ENCODE measurements around the gene DLG5. TPM values are rescaled to one million over a fixed set of nuclear protein-coding genes. Genes with fewer than 3 reads are reported as not detected.
"Not testable (repeated sequence)": the region's sequence is repeated elsewhere in the genome, so short reads cannot be mapped to it uniquely, and the experiment has no call there.

Gene DLG5
- polyA plus RNA-seq, 4 donors, result 34.0 to 53.8 (median 43.0) TPM

DNA sequence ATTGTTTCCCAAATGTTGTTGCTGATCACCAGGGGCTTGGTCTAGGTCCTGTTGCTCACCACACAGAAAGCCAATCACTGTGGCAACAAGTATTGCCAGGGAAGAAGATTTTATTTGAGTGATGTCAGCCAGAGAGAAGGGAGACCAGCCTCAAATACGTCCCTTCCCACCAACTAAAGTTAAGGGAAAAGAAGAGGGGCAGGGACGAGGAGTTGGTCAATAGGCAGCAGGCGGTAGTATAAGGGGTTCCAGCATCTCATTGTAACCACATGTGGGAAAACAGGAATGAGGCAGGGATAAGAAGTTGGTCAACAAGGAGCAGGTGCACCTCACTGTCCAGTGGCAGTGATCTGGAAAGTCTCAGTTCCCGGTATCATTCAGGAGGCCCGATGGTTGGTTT is 150.1 kb downstream of the DLG5 start:
- no peak for DNase-seq (ENCODE audit: low read depth in 4 of 4, low spot score in 2 of 4)

DNA sequence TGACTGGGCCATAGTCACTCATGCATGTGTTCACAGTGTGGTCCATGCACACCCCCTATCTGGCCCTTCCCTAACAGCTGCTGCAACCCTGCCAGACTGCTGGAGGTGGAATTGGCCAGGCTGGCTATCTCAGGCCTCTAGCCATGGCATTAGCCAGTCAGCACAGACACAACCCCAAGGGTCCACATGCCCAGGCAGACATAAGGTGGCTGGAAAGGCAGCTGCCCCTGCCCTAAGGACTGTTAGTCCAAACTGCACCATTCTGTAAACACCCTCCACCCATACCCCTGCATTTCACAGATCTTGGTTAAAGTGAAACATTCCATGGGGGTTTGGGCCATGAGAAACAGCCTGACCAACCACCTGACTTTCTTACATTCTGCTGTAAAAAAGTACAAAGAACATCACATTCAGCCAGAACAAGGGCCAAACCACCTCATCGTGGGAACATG is 151.6 kb downstream of the DLG5 start:
- no peak for DNase-seq (ENCODE audit: low read depth in 4 of 4, low spot score in 2 of 4)

GRCh38 chr10:77773631-77774426 is 152.7 kb downstream of the DLG5 start:
- peak in 1 of 4 donors; percentile 18 for DNase-seq (ENCODE audit: low read depth in 4 of 4, low spot score in 2 of 4)

GRCh38 chr10:77772852-77773600 is 153.5 kb downstream of the DLG5 start:
- not testable (repeated sequence) for DNase-seq (ENCODE audit: low read depth in 4 of 4, low spot score in 2 of 4)

- no peak for DNase-seq (ENCODE audit: low read depth in 4 of 4, low spot score in 2 of 4)
Measured at GRCh38 chr10:77771851-77772250, 154.7 kb downstream of the DLG5 start.

GRCh38 chr10:77771450-77771849 is 155.1 kb downstream of the DLG5 start:
- DNase-seq (ENCODE audit: low read depth in 4 of 4, low spot score in 2 of 4), result no peak

GRCh38 chr10:77770868-77771175 is 155.7 kb downstream of the DLG5 start:
- DNase-seq (ENCODE audit: low read depth in 4 of 4, low spot score in 2 of 4), result no peak

DNA sequence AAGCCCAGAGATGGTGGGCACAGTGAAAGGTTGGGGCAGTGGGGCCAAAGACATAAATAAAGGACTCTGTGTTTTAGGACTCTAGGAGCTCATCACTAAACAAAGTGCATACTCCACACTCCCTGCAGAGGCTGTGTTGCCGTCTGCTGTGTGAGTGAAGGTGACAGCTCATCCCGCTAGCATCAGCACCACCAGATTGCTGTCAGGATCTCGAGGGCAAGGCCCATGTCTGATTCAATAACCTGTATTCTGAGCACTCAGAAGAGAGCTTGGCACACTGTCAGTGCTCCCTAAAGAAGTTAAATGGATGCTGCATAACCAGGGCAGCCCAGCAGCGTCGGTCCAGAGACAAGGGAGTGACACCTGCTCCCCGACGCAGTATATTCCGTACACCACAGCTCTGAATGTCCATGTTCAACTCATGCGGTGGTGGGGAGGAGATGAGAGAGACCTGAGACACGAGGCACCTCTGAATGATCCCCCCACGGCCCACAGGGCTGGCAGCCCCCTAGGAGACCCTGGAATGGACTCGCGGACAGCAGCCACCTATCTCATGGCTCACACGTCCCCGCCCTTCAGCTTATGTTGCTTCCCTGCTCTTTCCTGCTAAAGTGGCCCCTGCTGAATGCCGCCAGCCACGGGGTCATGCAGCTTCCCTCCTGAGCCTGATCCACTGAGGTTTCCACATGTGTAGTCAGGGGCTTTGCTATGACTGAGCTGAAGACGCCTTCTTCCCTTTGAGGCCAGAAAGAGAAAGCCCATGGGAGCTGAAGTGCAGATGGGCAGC is 156.3 kb downstream of the DLG5 start:
- no peak for DNase-seq (ENCODE audit: low read depth in 4 of 4, low spot score in 2 of 4)

- no peak for DNase-seq (ENCODE audit: low read depth in 4 of 4, low spot score in 2 of 4)
Measured at GRCh38 chr10:77768039-77768438, 158.5 kb downstream of the DLG5 start.

- no peak for DNase-seq (ENCODE audit: low read depth in 4 of 4, low spot score in 2 of 4)
Measured at GRCh38 chr10:77763453-77764430, 162.8 kb downstream of the DLG5 start.

- not testable (repeated sequence) for DNase-seq (ENCODE audit: low read depth in 4 of 4, low spot score in 2 of 4)
Measured at GRCh38 chr10:77758406-77758805, 168.1 kb downstream of the DLG5 start.

- peak in 1 of 4 donors; percentile 43 for DNase-seq (ENCODE audit: low read depth in 4 of 4, low spot score in 2 of 4)
Measured at GRCh38 chr10:77756319-77757232, 170.0 kb downstream of the DLG5 start.

DNA sequence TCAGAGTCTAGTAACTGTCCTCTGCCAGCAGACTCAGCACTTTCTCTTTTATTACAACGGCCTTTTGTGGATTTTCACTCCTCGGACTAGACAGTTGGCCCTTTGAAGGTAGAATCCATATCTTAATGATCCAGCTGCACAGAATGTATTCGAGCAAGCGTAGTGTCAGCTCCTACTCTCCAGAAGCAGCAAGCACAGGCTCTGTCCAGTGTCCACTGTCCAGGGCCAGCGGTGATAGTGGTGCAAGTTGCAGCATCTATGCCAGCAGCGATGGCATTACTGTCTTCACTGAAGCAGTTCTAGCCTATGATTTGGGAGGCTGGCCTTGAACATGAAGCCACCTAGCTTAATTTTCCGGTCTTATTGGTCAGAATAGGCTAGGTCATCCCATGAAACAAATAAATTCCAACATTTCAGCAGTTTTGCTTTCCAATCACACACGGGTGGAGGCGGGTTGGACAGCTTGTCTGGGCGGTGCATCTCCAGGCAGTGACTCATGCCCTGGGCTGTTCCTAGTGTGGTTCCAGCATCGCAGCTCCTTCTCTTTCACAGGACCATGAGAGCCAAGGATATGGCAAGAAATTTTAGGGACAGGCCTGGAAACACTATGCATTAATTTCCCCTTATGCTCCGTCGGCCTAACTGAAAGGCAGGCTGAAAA is 180.4 kb downstream of the DLG5 start:
- no peak for DNase-seq (ENCODE audit: low read depth in 4 of 4, low spot score in 2 of 4)

GRCh38 chr10:77744245-77744644 is 182.3 kb downstream of the DLG5 start:
- no peak for DNase-seq (ENCODE audit: low read depth in 4 of 4, low spot score in 2 of 4)

- DNase-seq (ENCODE audit: low read depth in 4 of 4, low spot score in 2 of 4), result no peak
Measured at GRCh38 chr10:77742172-77742571, 184.4 kb downstream of the DLG5 start.

- DNase-seq (ENCODE audit: low read depth in 4 of 4, low spot score in 2 of 4), result no peak
Measured at GRCh38 chr10:77741746-77742145, 184.8 kb downstream of the DLG5 start.
